ENCODE measurements around the gene FBL.
A peak's percentile ranks its signal among the peaks of the same experiment; 100 is the strongest.

FBL gene

GRCh38 chr19:39792999-39793546 lies 53.1 kb downstream of the FBL start:
- TF ChIP-seq CTCF (IDR thresholded peaks at IDR 0.05; ENCODE audit: extremely low read depth, missing control alignments), result peak; percentile 85
- DNase-seq (ENCODE audit: low spot score), result peak; percentile 79

DNA sequence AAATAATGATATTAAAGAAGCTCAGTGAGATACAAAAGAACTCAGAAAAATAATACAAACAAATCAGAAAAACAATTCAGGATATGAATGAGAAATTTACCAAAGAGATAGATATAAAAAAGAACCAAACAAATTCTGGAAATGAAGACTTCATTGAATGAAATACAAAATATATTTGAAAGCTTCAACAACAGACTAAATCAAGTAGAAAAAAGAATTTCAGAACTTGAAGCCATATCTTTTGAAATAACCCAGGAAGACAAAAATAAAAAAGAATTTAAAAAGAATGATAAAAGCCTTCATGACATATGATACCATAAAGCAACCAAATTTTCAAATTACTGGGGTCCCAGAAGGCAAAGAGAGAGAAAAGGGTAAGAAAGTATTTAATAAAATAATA lies 57.9 kb downstream of the FBL start:
- no peak for DNase-seq (ENCODE audit: low spot score)
- no peak for TF ChIP-seq CTCF (IDR thresholded peaks at IDR 0.05; ENCODE audit: extremely low read depth, missing control alignments)
